OCI-LY1 (cell line): ENCODE results near the gene ADCYAP1R1.

ENCODE experiments used
- H2AFZ ChIP-seq: fragments of 200-600 bp; sonication (generic), shearing (Covaris generic); 2 replicates; pipeline ENCODE4 v1.6.0; 2014; ENCODE audit warnings: antibody characterized with exemption, mild to moderate bottlenecking, low read length
- H3F3A ChIP-seq: fragments of 200-600 bp; sonication (generic), shearing (Covaris generic); 2 replicates; pipeline ENCODE4 v1.6.0; 2014; ENCODE audit warnings: mild to moderate bottlenecking, antibody characterized with exemption, low read length, moderate library complexity; ENCODE audit not compliant: insufficient read depth
- H3K27ac ChIP-seq: fragments of 200-600 bp; sonication (generic); 2 replicates; pipeline ENCODE4 v1.5.1; 2014; ENCODE audit warnings: low read length, mixed run types, mild to moderate bottlenecking, low read depth; ENCODE audit not compliant: poor library complexity, severe bottlenecking
- H3K27me3 ChIP-seq: fragments of 200-600 bp; sonication (generic); 2 replicates; pipeline ENCODE4 v1.6.0; 2014; ENCODE audit warnings: antibody characterized with exemption, mild to moderate bottlenecking, low read length, moderate library complexity; ENCODE audit not compliant: insufficient read depth
- H3K36me3 ChIP-seq: fragments of 200-600 bp; sonication (generic); 2 replicates; pipeline ENCODE4 v1.6.1; 2014; ENCODE audit warnings: mild to moderate bottlenecking, antibody characterized with exemption, low read length, moderate library complexity, mixed read lengths; ENCODE audit not compliant: insufficient read depth
- H3K4me1 ChIP-seq: fragments of 200-600 bp; sonication (generic); 2 replicates; pipeline ENCODE4 v1.5.1; 2014; ENCODE audit warnings: mild to moderate bottlenecking, low read length, moderate library complexity; ENCODE audit not compliant: insufficient read depth, severe bottlenecking
- H3K4me2 ChIP-seq: fragments of 200-600 bp; sonication (generic), shearing (Covaris generic); 2 replicates; pipeline ENCODE4 v1.6.1; 2014; ENCODE audit warnings: low read length
- H3K4me3 ChIP-seq: fragments of 200-600 bp; sonication (generic); 2 replicates; pipeline ENCODE4 v1.5.1; 2014; ENCODE audit warnings: low read length, low read depth, mild to moderate bottlenecking, mixed read lengths; ENCODE audit not compliant: poor library complexity, severe bottlenecking
- H3K79me2 ChIP-seq: fragments of 200-600 bp; shearing (Covaris generic); 2 replicates; pipeline ENCODE4 v1.6.1; 2016; ENCODE audit warnings: mixed run types, low read length, mixed read lengths; ENCODE audit not compliant: insufficient read depth
- H3K9ac ChIP-seq: fragments of 200-600 bp; sonication (generic), shearing (Covaris generic); 2 replicates; pipeline ENCODE4 v1.6.1; 2014; ENCODE audit warnings: mild to moderate bottlenecking, low read length, mixed read lengths
- H3K9me2 ChIP-seq: fragments of 200-600 bp; sonication (generic), shearing (Covaris generic); 2 replicates; pipeline ENCODE4 v1.6.1; 2014; ENCODE audit warnings: low read depth, mild to moderate bottlenecking, low read length, mixed read lengths
- H3K9me3 ChIP-seq: fragments of 200-600 bp; shearing (Covaris generic); 2 replicates; pipeline ENCODE4 v1.6.1; 2014; ENCODE audit warnings: low read length, mixed read lengths
- H4K20me1 ChIP-seq: fragments of 200-600 bp; sonication (generic), shearing (Covaris generic); 2 replicates; pipeline ENCODE4 v1.6.0; 2016; ENCODE audit warnings: mild to moderate bottlenecking, low read length; ENCODE audit not compliant: insufficient read depth
- EZH2 ChIP-seq: fragments of 200-600 bp; sonication (generic), shearing (Covaris generic); IDR thresholded peaks from 2 replicates; pipeline ENCODE4 v1.8.0; 2017; ENCODE audit warnings: borderline replicate concordance, mixed run types, mild to moderate bottlenecking, antibody characterized with exemption, low read length, moderate library complexity, mixed read lengths
- TF ChIP-seq, protein P1 (sequence below): fragments of 200-600 bp; sonication (generic), shearing (Covaris generic); IDR thresholded peaks from 2 replicates; pipeline ENCODE4 v1.5.1; 2017; ENCODE audit warnings: mild to moderate bottlenecking, antibody characterized with exemption, low read length, moderate library complexity, mixed read lengths

Gene ADCYAP1R1

DNA sequence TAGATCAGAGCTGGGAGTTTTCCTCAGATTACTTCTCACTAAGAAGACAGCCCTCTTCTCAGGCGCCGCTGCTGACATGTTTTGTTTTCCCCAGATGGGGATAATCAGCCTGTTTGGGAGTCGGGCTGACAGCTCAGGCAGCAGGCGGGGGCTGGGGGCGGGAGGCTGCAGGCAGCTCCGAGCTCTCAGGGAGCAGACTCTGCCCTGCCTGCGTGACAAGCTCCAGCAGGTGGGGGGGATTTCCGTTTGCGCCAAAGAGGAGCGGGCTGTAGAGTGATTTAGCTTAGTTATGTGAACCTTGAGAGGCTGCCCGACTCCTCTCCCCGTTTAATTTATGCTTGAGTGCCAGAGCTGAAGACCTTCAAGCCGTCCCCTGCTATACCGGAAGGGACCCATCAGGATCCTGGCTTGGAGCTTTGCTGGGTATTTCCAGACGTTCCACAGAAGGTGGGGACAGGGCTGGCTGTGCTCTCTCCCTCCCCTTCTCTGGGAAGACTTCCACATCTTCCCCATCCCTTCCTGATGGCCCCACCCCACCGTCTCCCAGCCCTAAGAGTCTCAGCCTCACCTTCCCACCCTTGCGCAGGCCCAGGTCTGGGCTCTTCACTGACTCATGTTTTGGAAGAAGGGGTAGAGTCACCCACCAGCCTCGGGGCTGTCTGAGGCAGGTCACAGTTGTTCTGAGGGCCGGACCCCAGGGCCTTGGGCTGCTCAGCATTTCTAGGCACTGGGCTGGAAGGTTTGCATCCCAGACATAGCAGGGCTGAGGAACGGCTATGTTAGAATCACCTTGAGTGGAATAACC lies 24.7 kb upstream of the ADCYAP1R1 start:
- Histone ChIP-seq H3K4me3 (no peak overlapping the region), H3K9me2 (no peaks in the 10 kb centered on the region), H4K20me1 (no peaks in the 10 kb centered on the region), H3K36me3 (no peaks in the 10 kb centered on the region), H3K27ac (no peak overlapping the region), H3K9me3 (no peaks in the 10 kb centered on the region), H3K4me1 (no peaks in the 10 kb centered on the region), H2AFZ (no peak overlapping the region), H3K27me3 (0 out of 2 replicates have a peak, but pooled peaks cover 3% of the 10 kb centered on the region), H3K4me2 (no peak overlapping the region), H3K79me2 (no peaks in the 10 kb centered on the region), H3K9ac (no peak overlapping the region), H3F3A (no peaks in the 10 kb centered on the region)
- TF ChIP-seq, protein P1, sequence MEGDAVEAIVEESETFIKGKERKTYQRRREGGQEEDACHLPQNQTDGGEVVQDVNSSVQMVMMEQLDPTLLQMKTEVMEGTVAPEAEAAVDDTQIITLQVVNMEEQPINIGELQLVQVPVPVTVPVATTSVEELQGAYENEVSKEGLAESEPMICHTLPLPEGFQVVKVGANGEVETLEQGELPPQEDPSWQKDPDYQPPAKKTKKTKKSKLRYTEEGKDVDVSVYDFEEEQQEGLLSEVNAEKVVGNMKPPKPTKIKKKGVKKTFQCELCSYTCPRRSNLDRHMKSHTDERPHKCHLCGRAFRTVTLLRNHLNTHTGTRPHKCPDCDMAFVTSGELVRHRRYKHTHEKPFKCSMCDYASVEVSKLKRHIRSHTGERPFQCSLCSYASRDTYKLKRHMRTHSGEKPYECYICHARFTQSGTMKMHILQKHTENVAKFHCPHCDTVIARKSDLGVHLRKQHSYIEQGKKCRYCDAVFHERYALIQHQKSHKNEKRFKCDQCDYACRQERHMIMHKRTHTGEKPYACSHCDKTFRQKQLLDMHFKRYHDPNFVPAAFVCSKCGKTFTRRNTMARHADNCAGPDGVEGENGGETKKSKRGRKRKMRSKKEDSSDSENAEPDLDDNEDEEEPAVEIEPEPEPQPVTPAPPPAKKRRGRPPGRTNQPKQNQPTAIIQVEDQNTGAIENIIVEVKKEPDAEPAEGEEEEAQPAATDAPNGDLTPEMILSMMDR = no peak
- TF ChIP-seq EZH2 = no peak

DNA sequence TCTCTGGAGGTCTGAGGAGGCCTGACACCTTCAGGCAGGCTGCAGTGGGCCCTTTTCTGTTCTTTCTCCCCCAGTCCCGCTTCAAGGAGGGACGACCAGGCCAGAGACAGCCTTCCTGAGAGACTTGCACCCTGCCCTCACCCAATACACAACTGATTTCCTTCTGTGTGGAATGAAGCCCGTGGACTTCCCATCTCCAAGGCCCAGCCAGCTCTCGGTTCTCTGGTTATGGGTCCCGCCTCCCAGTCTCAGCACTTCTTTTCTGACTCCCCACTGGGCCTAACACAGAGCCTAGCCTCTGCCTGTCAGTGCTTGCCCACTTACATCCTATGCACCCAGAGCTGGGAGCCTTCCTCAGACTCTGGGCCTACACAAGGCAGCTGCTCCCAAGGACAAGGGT lies 24.1 kb upstream of the ADCYAP1R1 start:
- 0 out of 2 replicates have a peak, but pooled peaks cover 3% of the 10 kb centered on the region for H3K27me3 ChIP-seq
- H2AFZ ChIP-seq = no peak overlapping the region
- H3K27ac ChIP-seq = no peak overlapping the region
- no peak overlapping the region for H3K4me2 ChIP-seq
- no peaks in the 10 kb centered on the region for H3K79me2 ChIP-seq
- TF ChIP-seq, protein P1 = no peak
- TF ChIP-seq EZH2 = no peak
- H3K9me2 ChIP-seq = no peaks in the 10 kb centered on the region
- no peaks in the 10 kb centered on the region for H4K20me1 ChIP-seq
- no peaks in the 10 kb centered on the region for H3K36me3 ChIP-seq
- no peaks in the 10 kb centered on the region for H3K9me3 ChIP-seq
- no peak overlapping the region for H3K4me3 ChIP-seq
- H3K4me1 ChIP-seq = no peaks in the 10 kb centered on the region
- no peaks in the 10 kb centered on the region for H3F3A ChIP-seq
- H3K9ac ChIP-seq = no peak overlapping the region

DNA sequence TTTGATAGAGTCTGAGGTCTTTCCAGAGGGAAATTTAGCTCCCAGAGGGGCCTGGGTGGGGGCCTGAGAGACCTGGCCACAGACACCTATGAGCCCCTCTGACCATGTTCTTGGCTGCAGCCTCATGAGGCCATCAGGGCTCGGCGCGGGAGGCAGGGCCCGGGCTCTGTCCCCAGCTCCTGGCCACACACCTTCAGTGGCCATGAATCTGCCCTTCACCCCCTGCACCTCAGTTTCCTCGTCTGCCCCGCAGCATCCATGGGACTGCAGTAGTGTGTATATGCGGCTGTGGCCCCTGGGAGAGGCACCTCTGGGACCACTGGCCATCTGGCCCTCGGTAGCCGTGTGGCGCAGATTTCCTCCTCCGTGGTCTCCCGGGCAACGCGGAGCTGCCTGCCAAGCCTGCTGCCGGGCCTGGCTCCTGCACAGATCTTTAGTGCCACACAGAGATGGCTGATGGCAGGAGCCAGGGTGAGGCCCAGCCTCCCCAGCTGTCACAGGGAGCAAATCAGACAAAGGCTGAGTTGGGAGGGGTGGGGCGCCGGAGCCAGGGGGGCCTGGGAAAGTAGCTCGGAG lies 23.6 kb upstream of the ADCYAP1R1 start:
- Histone ChIP-seq H3K79me2 (no peaks in the 10 kb centered on the region), H3K9ac (no peak overlapping the region), H3K9me3 (no peaks in the 10 kb centered on the region), H4K20me1 (no peaks in the 10 kb centered on the region), H3K9me2 (no peaks in the 10 kb centered on the region), H3K27me3 (0 out of 2 replicates have a peak, but pooled peaks cover 3% of the 10 kb centered on the region), H2AFZ (no peak overlapping the region), H3K4me2 (no peak overlapping the region), H3K4me1 (no peaks in the 10 kb centered on the region), H3K4me3 (no peak overlapping the region), H3K27ac (no peak overlapping the region), H3F3A (no peaks in the 10 kb centered on the region), H3K36me3 (no peaks in the 10 kb centered on the region)
- TF ChIP-seq, protein P1 = no peak
- TF ChIP-seq EZH2 = no peak
